IPS DF 6.9 (cell line): ENCODE results near the gene FAM227B.

Experiments
- DNase-seq: peaks from one replicate; pipeline ENCODE4 v3.0.0-alpha.2; 2013; ENCODE audit warnings: low read depth, low spot score
- H3K27ac ChIP-seq: one replicate; pipeline ENCODE4 v1.5.1; 2013; ENCODE audit warnings: low read length, control low read depth
- H3K27me3 ChIP-seq: 2 replicates; pipeline ENCODE4 v1.6.1; 2013; ENCODE audit warnings: mild to moderate bottlenecking, low read length; ENCODE audit not compliant: control insufficient read depth, insufficient read depth
- H3K36me3 ChIP-seq: 2 replicates; pipeline ENCODE4 v1.6.1; 2013; ENCODE audit warnings: low read length; ENCODE audit not compliant: control insufficient read depth, insufficient read depth
- H3K4me1 ChIP-seq: 2 replicates; pipeline ENCODE4 v1.6.1; 2013; ENCODE audit warnings: low read length; ENCODE audit not compliant: control insufficient read depth, insufficient read depth
- H3K4me3 ChIP-seq: 2 replicates; pipeline ENCODE4 v1.5.1; 2013; ENCODE audit warnings: mild to moderate bottlenecking, low read length
- H3K9me3 ChIP-seq: 2 replicates; pipeline ENCODE4 v1.6.1; 2013; ENCODE audit warnings: low read length, inconsistent platforms; ENCODE audit not compliant: control insufficient read depth, insufficient read depth
- WGBS: extraction: QIAGEN DNeasy Blood & Tissue Kit; methylation state at CpG from one replicate; pipeline ENCODE4 v1.1.7; 2013; ENCODE audit warnings: mixed read lengths, missing lambda C conversion rate; ENCODE audit not compliant: insufficient read length, insufficient coverage; 5-methylcytosine and 5-hydroxymethylcytosine counted together

Gene FAM227B

GRCh38 chr15:49339656-49340055, 281.0 kb downstream of the FAM227B start:
- DNase-seq: no peak
- no CpG with 5 or more reads among the region's 10 CpGs for WGBS

GRCh38 chr15:49331951-49332350, 288.7 kb downstream of the FAM227B start:
- Histone ChIP-seq H3K4me3 (no peak overlapping the region), H3K9me3 (no peaks in the 10 kb centered on the region), H3K27ac (no peak overlapping the region), H3K4me1 (peaks cover 5% of the 10 kb centered on the region; the same call in 1 of the 2 replicates), H3K36me3 (no peaks in the 10 kb centered on the region), H3K27me3 (no peaks in the 10 kb centered on the region)
- WGBS: 100% methylated on average over 1 of the region's 3 CpGs
- DNase-seq: no peak

More at GRCh38 chr15:49339656-49340055, 281.0 kb downstream of the FAM227B start:
- Histone ChIP-seq H3K4me3 (no peak overlapping the region), H3K36me3 (no peaks in the 10 kb centered on the region), H3K9me3 (no peaks in the 10 kb centered on the region), H3K27ac (no peak overlapping the region), H3K27me3 (no peaks in the 10 kb centered on the region), H3K4me1 (no peaks in the 10 kb centered on the region)

- no peaks in the 10 kb centered on the region for H3K36me3 ChIP-seq
- H3K4me3 ChIP-seq: no peak overlapping the region
- no peak for DNase-seq
- H3K27ac ChIP-seq: no peak overlapping the region
- peaks cover 5% of the 10 kb centered on the region; the same call in 1 of the 2 replicates for H3K4me1 ChIP-seq
- H3K9me3 ChIP-seq: no peaks in the 10 kb centered on the region
- no peaks in the 10 kb centered on the region for H3K27me3 ChIP-seq
Observed at GRCh38 chr15:49331442-49331841, 289.2 kb downstream of the FAM227B start.

GRCh38 chr15:49330166-49330565, 290.5 kb downstream of the FAM227B start:
- no peak for DNase-seq

GRCh38 chr15:49328941-49329340, 291.7 kb downstream of the FAM227B start:
- DNase-seq: peak; percentile 45
- Histone ChIP-seq H3K27ac (no peak overlapping the region), H3K27me3 (no peaks in the 10 kb centered on the region), H3K9me3 (no peaks in the 10 kb centered on the region), H3K4me3 (no peak overlapping the region), H3K36me3 (no peaks in the 10 kb centered on the region), H3K4me1 (peaks cover 5% of the 10 kb centered on the region; the same call in 1 of the 2 replicates)

More at GRCh38 chr15:49330166-49330565, 290.5 kb downstream of the FAM227B start:
- Histone ChIP-seq H3K4me3 (no peak overlapping the region), H3K4me1 (peaks cover 5% of the 10 kb centered on the region; the same call in 1 of the 2 replicates), H3K27ac (no peak overlapping the region), H3K36me3 (no peaks in the 10 kb centered on the region), H3K27me3 (no peaks in the 10 kb centered on the region), H3K9me3 (no peaks in the 10 kb centered on the region)

GRCh38 chr15:49327927-49328326, 292.7 kb downstream of the FAM227B start:
- H3K27me3 ChIP-seq: no peaks in the 10 kb centered on the region
- peaks cover 5% of the 10 kb centered on the region; the same call in 1 of the 2 replicates for H3K4me1 ChIP-seq
- H3K9me3 ChIP-seq: no peaks in the 10 kb centered on the region
- no CpG with 5 or more reads among the region's 4 CpGs for WGBS
- no peak overlapping the region for H3K4me3 ChIP-seq
- H3K36me3 ChIP-seq: no peaks in the 10 kb centered on the region
- no peak overlapping the region for H3K27ac ChIP-seq
- no peak for DNase-seq

- WGBS: no CpG with 5 or more reads among the region's 1 CpG
- Histone ChIP-seq H3K4me3 (no peak overlapping the region), H3K36me3 (no peaks in the 10 kb centered on the region), H3K4me1 (0 out of 2 replicates have a peak, but pooled peaks cover 2% of the 10 kb centered on the region), H3K9me3 (no peaks in the 10 kb centered on the region), H3K27ac (no peak overlapping the region), H3K27me3 (no peaks in the 10 kb centered on the region)
- no peak for DNase-seq
Observed at GRCh38 chr15:49323207-49323606, 297.4 kb downstream of the FAM227B start.

GRCh38 chr15:49320351-49320750, 300.3 kb downstream of the FAM227B start:
- WGBS: no CpG with 5 or more reads among the region's 1 CpG
- no peak overlapping the region for H3K27ac ChIP-seq

GRCh38 chr15:49315391-49315823, 305.2 kb downstream of the FAM227B start:
- peak; percentile 45 for DNase-seq
- WGBS: no CpG with 5 or more reads among the region's 2 CpGs
- H3K27ac ChIP-seq: peak overlapping the region; percentile 73
- no peaks in the 10 kb centered on the region for H3K9me3 ChIP-seq
- no peak overlapping the region for H3K4me3 ChIP-seq
- no peaks in the 10 kb centered on the region; the same call in 1 of the 2 replicates for H3K27me3 ChIP-seq
- H3K4me1 ChIP-seq: no peaks in the 10 kb centered on the region
- no peaks in the 10 kb centered on the region for H3K36me3 ChIP-seq

More at GRCh38 chr15:49320351-49320750, 300.3 kb downstream of the FAM227B start:
- Histone ChIP-seq H3K9me3 (no peaks in the 10 kb centered on the region), H3K36me3 (no peaks in the 10 kb centered on the region), H3K4me3 (no peak overlapping the region), H3K27me3 (no peaks in the 10 kb centered on the region), H3K4me1 (no peaks in the 10 kb centered on the region)
- no peak for DNase-seq

- no peaks in the 10 kb centered on the region for H3K4me1 ChIP-seq
- WGBS: no CpG with 5 or more reads among the region's 1 CpG
- no peaks in the 10 kb centered on the region for H3K36me3 ChIP-seq
- no peak overlapping the region for H3K4me3 ChIP-seq
- no peak for DNase-seq
- no peaks in the 10 kb centered on the region; the same call in 1 of the 2 replicates for H3K27me3 ChIP-seq
- no peaks in the 10 kb centered on the region for H3K9me3 ChIP-seq
- no peak overlapping the region for H3K27ac ChIP-seq
Observed at GRCh38 chr15:49314716-49315115, 305.9 kb downstream of the FAM227B start.

- H3K27me3 ChIP-seq: no peaks in the 10 kb centered on the region; the same call in 1 of the 2 replicates
- H3K36me3 ChIP-seq: no peaks in the 10 kb centered on the region
- no CpG with 5 or more reads among the region's 1 CpG for WGBS
- no peak overlapping the region for H3K27ac ChIP-seq
- no peak for DNase-seq
- no peak overlapping the region for H3K4me3 ChIP-seq
- no peaks in the 10 kb centered on the region for H3K9me3 ChIP-seq
- H3K4me1 ChIP-seq: no peaks in the 10 kb centered on the region
Observed at GRCh38 chr15:49313650-49314049, 307.0 kb downstream of the FAM227B start.
